GM21381 (cell line): ENCODE data around the gene KCNJ13.

ENCODE experiments used
- ATAC-seq: cut with Tn5 transposase; IDR thresholded peaks from one replicate; pipeline ENCODE4 v1.9.1; 2021; ENCODE audit warnings: mild to moderate bottlenecking, moderate library complexity; ENCODE audit not compliant: unreplicated experiment

Gene KCNJ13

GRCh38 chr2:232776435-232776834 is at the start of gene KCNJ13:
TSS of gene KCNJ13 (minus strand) at chr2:232776565. CDS start at chr2:232771362, 5,203 bp downstream.
- ATAC-seq = no peak

- ATAC-seq = no peak
These were observed 41.4 kb upstream of the KCNJ13 start for GRCh38 chr2:232817756-232818155.

- no peak for ATAC-seq
These were observed 40.3 kb upstream of the KCNJ13 start for GRCh38 chr2:232816657-232817056.

- no peak for ATAC-seq
These were observed 39.2 kb upstream of the KCNJ13 start for GRCh38 chr2:232815569-232815968.

GRCh38 chr2:232810444-232810843 is 34.1 kb upstream of the KCNJ13 start:
- no peak for ATAC-seq

GRCh38 chr2:232809349-232810124 is 33.2 kb upstream of the KCNJ13 start:
- no peak for ATAC-seq

- no peak for ATAC-seq
These were observed 25.7 kb upstream of the KCNJ13 start for GRCh38 chr2:232802091-232802490.

GRCh38 chr2:232800166-232800565 is 23.8 kb upstream of the KCNJ13 start:
- no peak for ATAC-seq

- ATAC-seq = no peak
These were observed 21.8 kb upstream of the KCNJ13 start for GRCh38 chr2:232798187-232798586.

GRCh38 chr2:232795920-232796319 is 19.6 kb upstream of the KCNJ13 start:
- no peak for ATAC-seq

GRCh38 chr2:232794981-232795380 is 18.6 kb upstream of the KCNJ13 start:
- no peak for ATAC-seq

- ATAC-seq = no peak
These were observed 16.9 kb upstream of the KCNJ13 start for GRCh38 chr2:232793271-232793670.

- no peak for ATAC-seq
These were observed 15.2 kb upstream of the KCNJ13 start for GRCh38 chr2:232791518-232791917.

GRCh38 chr2:232789082-232789481 is 12.7 kb upstream of the KCNJ13 start:
- ATAC-seq = no peak

- ATAC-seq = no peak
These were observed 11.4 kb upstream of the KCNJ13 start for GRCh38 chr2:232787806-232788205.

GRCh38 chr2:232783278-232783677 is 6.9 kb upstream of the KCNJ13 start:
- ATAC-seq = no peak

GRCh38 chr2:232781765-232782164 is 5.4 kb upstream of the KCNJ13 start:
- ATAC-seq = peak; percentile 91

GRCh38 chr2:232779934-232780333 is 3.6 kb upstream of the KCNJ13 start:
- no peak for ATAC-seq

GRCh38 chr2:232779465-232779864 is 3.1 kb upstream of the KCNJ13 start:
- no peak for ATAC-seq

GRCh38 chr2:232777276-232777675 is 911 bp upstream of the KCNJ13 start:
- ATAC-seq = no peak

GRCh38 chr2:232773815-232774214 is 2.5 kb downstream of the KCNJ13 start:
- ATAC-seq = no peak

- ATAC-seq = peak; percentile 44
These were observed 3.8 kb downstream of the KCNJ13 start for GRCh38 chr2:232772531-232772930.

GRCh38 chr2:232771870-232772269 is 4.5 kb downstream of the KCNJ13 start:
- no peak for ATAC-seq
